SK-N-SH treated with all-trans-retinoic acid at 6 μM for 48 hours (cell line): Measurements from ENCODE around the gene PDCL3.

Source experiments
- ATAC-seq: fragments of 200-7000 bp; cut with Tn5 transposase; 3 replicates; pipeline ENCODE4 v1.9.1; 2020; ENCODE audit warnings: mild to moderate bottlenecking, moderate library complexity
- ARNTL ChIP-seq: fragments of 450-650 bp; formaldehyde crosslinking; IDR thresholded peaks from 2 replicates; pipeline ENCODE4 v1.5.0; 2020; ENCODE audit warnings: low read depth, mild to moderate bottlenecking, moderate library complexity, borderline replicate concordance
- BACH2 ChIP-seq: fragments of 250-450 bp; sonication (Bioruptor Pico); IDR thresholded peaks from 2 replicates; pipeline ENCODE4 v1.9.0; 2021; ENCODE audit warnings: mild to moderate bottlenecking, borderline replicate concordance
- CSDC2 ChIP-seq: fragments of 250-450 bp; sonication (Bioruptor Pico); IDR thresholded peaks from 2 replicates; pipeline ENCODE4 v1.5.0; 2020; ENCODE audit warnings: mild to moderate bottlenecking, moderate library complexity
- CSRNP3 ChIP-seq: fragments of 250-450 bp; sonication (Bioruptor Pico); IDR thresholded peaks from 2 replicates; pipeline ENCODE4 v1.5.1; 2021; ENCODE audit warnings: mild to moderate bottlenecking, moderate library complexity
- ESRRG ChIP-seq: fragments of 250-450 bp; sonication (Bioruptor Pico); IDR thresholded peaks from 2 replicates; pipeline ENCODE4 v1.6.1; 2021; ENCODE audit warnings: mild to moderate bottlenecking
- GLIS3 ChIP-seq: fragments of 250-450 bp; sonication (Bioruptor Pico); IDR thresholded peaks from 2 replicates; pipeline ENCODE4 v1.5.0; 2020; ENCODE audit warnings: mild to moderate bottlenecking, moderate library complexity
- ISL1 ChIP-seq: fragments of 250-450 bp; sonication (Bioruptor Pico); IDR thresholded peaks from 2 replicates; pipeline ENCODE4 v2.1.2; 2022; ENCODE audit warnings: mild to moderate bottlenecking, moderate library complexity
- OSR1 ChIP-seq: fragments of 250-450 bp; sonication (Bioruptor Pico); IDR thresholded peaks from 2 replicates; pipeline ENCODE4 v1.8.0; 2022; ENCODE audit warnings: moderate library complexity, mild to moderate bottlenecking, inconsistent platforms
- PATZ1 ChIP-seq: fragments of 250-450 bp; sonication (Bioruptor Pico); IDR thresholded peaks from 2 replicates; pipeline ENCODE4 v1.8.0; 2020; ENCODE audit warnings: mild to moderate bottlenecking, moderate library complexity, borderline replicate concordance
- PPARA ChIP-seq: fragments of 250-450 bp; sonication (Bioruptor Pico); IDR thresholded peaks from 2 replicates; pipeline ENCODE4 v1.5.0; 2020; ENCODE audit warnings: mild to moderate bottlenecking, borderline replicate concordance
- RARB ChIP-seq: fragments of 250-450 bp; sonication (Bioruptor Pico); IDR thresholded peaks from 2 replicates; pipeline ENCODE4 v1.8.0; 2021; ENCODE audit warnings: mild to moderate bottlenecking, moderate library complexity
- SNAI2 ChIP-seq: fragments of 250-450 bp; sonication (Bioruptor Pico); IDR thresholded peaks from 2 replicates; pipeline ENCODE4 v1.5.0; 2020; ENCODE audit warnings: mild to moderate bottlenecking, moderate library complexity
- TCF4 ChIP-seq: fragments of 250-450 bp; sonication (Bioruptor Pico); IDR thresholded peaks from 2 replicates; pipeline ENCODE4 v1.8.0; 2021; ENCODE audit warnings: mild to moderate bottlenecking, moderate library complexity, borderline replicate concordance
- TOX ChIP-seq: fragments of 250-450 bp; sonication (Bioruptor Pico); IDR thresholded peaks from 2 replicates; pipeline ENCODE4 v1.8.0; 2021; ENCODE audit warnings: mild to moderate bottlenecking, moderate library complexity, borderline replicate concordance
- ZC3H10 ChIP-seq: fragments of 250-450 bp; sonication (Bioruptor Pico); IDR thresholded peaks from 2 replicates; pipeline ENCODE4 v1.5.1; 2021; ENCODE audit warnings: mild to moderate bottlenecking, moderate library complexity
- ZFP3 ChIP-seq: fragments of 250-450 bp; sonication (Bioruptor Pico); IDR thresholded peaks from 2 replicates; pipeline ENCODE4 v1.5.0; 2020; ENCODE audit warnings: mild to moderate bottlenecking, moderate library complexity
- ZFP30 ChIP-seq: fragments of 450-650 bp; formaldehyde crosslinking; IDR thresholded peaks from 2 replicates; pipeline ENCODE4 v1.5.0; 2022; ENCODE audit warnings: mild to moderate bottlenecking, moderate library complexity
- ZNF565 ChIP-seq: fragments of 450-650 bp; formaldehyde crosslinking; conservative IDR thresholded peaks from 2 replicates; pipeline ENCODE4 v1.5.0; 2020; ENCODE audit warnings: low read depth, mild to moderate bottlenecking, moderate library complexity
- ZNF70 ChIP-seq: fragments of 450-650 bp; formaldehyde crosslinking; IDR thresholded peaks from 2 replicates; pipeline ENCODE4 v1.5.0; 2020; ENCODE audit warnings: mild to moderate bottlenecking, moderate library complexity
- ZNF8 ChIP-seq: fragments of 450-650 bp; formaldehyde crosslinking; IDR thresholded peaks from 2 replicates; pipeline ENCODE4 v1.5.0; 2020; ENCODE audit warnings: mild to moderate bottlenecking, moderate library complexity
- TF ChIP-seq, protein P1 (sequence below): fragments of 250-450 bp; sonication (Bioruptor Pico); IDR thresholded peaks from 2 replicates; pipeline ENCODE4 v1.5.0; 2020; ENCODE audit warnings: mild to moderate bottlenecking, moderate library complexity
- TF ChIP-seq, protein P2 (sequence below): fragments of 250-450 bp; sonication (Bioruptor Pico); IDR thresholded peaks from 2 replicates; pipeline ENCODE4 v1.8.0; 2021; ENCODE audit warnings: low read depth, mild to moderate bottlenecking, moderate library complexity, borderline replicate concordance

PDCL3 gene

GRCh38 chr2:100616841-100617390, 54.1 kb downstream of the PDCL3 start:
- TF ChIP-seq SNAI2 (CRISPR knock-in tag) (no peak), ARNTL (CRISPR knock-in tag) (no peak), PPARA (CRISPR knock-in tag) (no peak), ZNF70 (no peak), OSR1 (no peak), ISL1 (CRISPR knock-in tag) (no peak), ZFP3 (CRISPR knock-in tag) (no peak), CSRNP3 (CRISPR knock-in tag) (no peak), ZNF565 (CRISPR knock-in tag) (no peak), PATZ1 (CRISPR knock-in tag) (no peak), CSDC2 (CRISPR knock-in tag) (no peak), RARB (no peak), ZNF8 (no peak), GLIS3 (CRISPR knock-in tag) (no peak), BACH2 (CRISPR knock-in tag) (no peak), ZFP30 (no peak), TCF4 (CRISPR knock-in tag) (no peak)
- TF ChIP-seq, protein P1, sequence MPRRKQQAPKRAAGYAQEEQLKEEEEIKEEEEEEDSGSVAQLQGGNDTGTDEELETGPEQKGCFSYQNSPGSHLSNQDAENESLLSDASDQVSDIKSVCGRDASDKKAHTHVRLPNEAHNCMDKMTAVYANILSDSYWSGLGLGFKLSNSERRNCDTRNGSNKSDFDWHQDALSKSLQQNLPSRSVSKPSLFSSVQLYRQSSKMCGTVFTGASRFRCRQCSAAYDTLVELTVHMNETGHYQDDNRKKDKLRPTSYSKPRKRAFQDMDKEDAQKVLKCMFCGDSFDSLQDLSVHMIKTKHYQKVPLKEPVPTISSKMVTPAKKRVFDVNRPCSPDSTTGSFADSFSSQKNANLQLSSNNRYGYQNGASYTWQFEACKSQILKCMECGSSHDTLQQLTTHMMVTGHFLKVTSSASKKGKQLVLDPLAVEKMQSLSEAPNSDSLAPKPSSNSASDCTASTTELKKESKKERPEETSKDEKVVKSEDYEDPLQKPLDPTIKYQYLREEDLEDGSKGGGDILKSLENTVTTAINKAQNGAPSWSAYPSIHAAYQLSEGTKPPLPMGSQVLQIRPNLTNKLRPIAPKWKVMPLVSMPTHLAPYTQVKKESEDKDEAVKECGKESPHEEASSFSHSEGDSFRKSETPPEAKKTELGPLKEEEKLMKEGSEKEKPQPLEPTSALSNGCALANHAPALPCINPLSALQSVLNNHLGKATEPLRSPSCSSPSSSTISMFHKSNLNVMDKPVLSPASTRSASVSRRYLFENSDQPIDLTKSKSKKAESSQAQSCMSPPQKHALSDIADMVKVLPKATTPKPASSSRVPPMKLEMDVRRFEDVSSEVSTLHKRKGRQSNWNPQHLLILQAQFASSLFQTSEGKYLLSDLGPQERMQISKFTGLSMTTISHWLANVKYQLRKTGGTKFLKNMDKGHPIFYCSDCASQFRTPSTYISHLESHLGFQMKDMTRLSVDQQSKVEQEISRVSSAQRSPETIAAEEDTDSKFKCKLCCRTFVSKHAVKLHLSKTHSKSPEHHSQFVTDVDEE (CRISPR knock-in tag), result no peak
- TF ChIP-seq, protein P2, sequence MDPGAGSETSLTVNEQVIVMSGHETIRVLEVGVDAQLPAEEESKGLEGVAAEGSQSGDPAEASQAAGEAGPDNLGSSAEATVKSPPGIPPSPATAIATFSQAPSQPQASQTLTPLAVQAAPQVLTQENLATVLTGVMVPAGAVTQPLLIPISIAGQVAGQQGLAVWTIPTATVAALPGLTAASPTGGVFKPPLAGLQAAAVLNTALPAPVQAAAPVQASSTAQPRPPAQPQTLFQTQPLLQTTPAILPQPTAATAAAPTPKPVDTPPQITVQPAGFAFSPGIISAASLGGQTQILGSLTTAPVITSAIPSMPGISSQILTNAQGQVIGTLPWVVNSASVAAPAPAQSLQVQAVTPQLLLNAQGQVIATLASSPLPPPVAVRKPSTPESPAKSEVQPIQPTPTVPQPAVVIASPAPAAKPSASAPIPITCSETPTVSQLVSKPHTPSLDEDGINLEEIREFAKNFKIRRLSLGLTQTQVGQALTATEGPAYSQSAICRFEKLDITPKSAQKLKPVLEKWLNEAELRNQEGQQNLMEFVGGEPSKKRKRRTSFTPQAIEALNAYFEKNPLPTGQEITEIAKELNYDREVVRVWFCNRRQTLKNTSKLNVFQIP, result no peak
- ATAC-seq, result no peak

GRCh38 chr2:100619951-100620350, 57.2 kb downstream of the PDCL3 start:
- ATAC-seq, result no peak
- TF ChIP-seq ZC3H10 (CRISPR knock-in tag), result no peak
- TF ChIP-seq ZFP3 (CRISPR knock-in tag), result no peak
- no peak for TF ChIP-seq TOX
- TF ChIP-seq ZNF70, result no peak
- no peak for TF ChIP-seq PATZ1 (CRISPR knock-in tag)
- TF ChIP-seq ESRRG (CRISPR knock-in tag), result no peak
- TF ChIP-seq ISL1 (CRISPR knock-in tag), result no peak
- TF ChIP-seq BACH2 (CRISPR knock-in tag), result no peak
- TF ChIP-seq ZNF8, result no peak
- TF ChIP-seq PPARA (CRISPR knock-in tag), result no peak
- TF ChIP-seq OSR1, result no peak
- no peak for TF ChIP-seq TCF4 (CRISPR knock-in tag)
- TF ChIP-seq, protein P2, result no peak
- TF ChIP-seq, protein P1 (CRISPR knock-in tag), result no peak
- no peak for TF ChIP-seq GLIS3 (CRISPR knock-in tag)
- no peak for TF ChIP-seq ZFP30
- no peak for TF ChIP-seq RARB
- no peak for TF ChIP-seq ARNTL (CRISPR knock-in tag)
- TF ChIP-seq SNAI2 (CRISPR knock-in tag), result no peak
- TF ChIP-seq, all 23 proteins: peak for 0
